ENCODE results near the gene FAM187B.

FAM187B gene

DNA sequence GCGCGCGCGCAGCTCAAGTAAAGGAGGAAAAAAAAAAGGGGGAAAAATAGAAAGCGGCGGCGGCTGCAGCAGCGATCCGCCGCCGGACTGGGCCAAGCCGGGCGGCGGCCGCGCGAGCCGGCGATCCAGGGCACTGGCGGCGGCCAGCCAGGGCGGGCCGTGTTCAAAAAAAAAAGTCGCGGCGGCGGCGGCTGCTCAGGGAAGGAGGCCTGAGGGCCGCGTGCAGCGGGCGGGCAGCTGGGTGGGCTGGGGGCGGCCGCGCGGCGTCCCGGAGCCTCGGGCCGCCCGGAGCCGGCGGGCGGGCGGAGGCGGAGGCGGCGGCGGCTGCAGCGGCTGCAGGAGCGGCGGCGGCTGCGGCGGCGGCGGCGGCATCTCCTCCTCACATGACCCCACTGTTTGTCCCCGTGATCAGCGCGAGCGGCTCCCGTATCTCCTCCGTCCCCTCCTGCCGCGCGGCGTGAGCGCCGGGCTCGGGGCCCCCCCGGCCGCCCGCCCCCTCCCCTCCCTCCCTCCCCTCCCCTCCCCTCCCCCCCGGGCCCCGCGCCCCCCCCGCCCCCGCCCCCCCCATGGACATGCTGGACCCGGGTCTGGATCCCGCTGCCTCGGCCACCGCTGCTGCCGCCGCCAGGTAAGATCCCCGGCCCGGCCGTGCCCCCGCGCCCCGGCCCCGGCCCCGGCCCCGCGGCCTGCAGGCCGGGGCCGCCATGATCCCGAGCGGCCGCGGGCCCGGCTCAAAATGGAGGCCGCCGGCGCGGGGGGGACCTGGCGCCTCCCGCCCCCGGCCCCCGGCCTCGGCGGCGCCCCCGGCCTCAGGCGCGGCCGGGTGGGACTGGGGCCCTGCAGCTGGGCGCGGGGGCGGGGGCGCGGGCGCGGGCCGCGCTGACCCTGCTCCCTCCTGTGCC lies 40.2 kb upstream of the FAM187B start, which contains the start of gene USF2:
USF2 (plus strand) TSS at position 427 of the 902 bp plus-strand sequence; CDS start at position 567, 140 bp downstream.
- Histone ChIP-seq H3K4me1 (ENCODE audit: control insufficient read depth in 1 of 2, insufficient read depth in 2 of 2, low read length in 2 of 2) (peaks cover 11 to 37% of the 10 kb centered on the region in 2 donors), H3K36me3 (ENCODE audit: control insufficient read depth in 1 of 2, insufficient read depth in 2 of 2, low read length in 2 of 2) (peaks cover 13 to 56% of the 10 kb centered on the region in 2 donors), H3K27me3 (ENCODE audit: control insufficient read depth in 1 of 2, insufficient read depth in 2 of 2, low read length in 2 of 2) (no peaks in the 10 kb centered on the region), H3K27ac (ENCODE audit: low read depth, low read length) (peak within 1 kb of the TSS; percentile 87), H3K9ac (ENCODE audit: low read depth in 1 of 2, low read length in 2 of 2) (peak within 1 kb of the TSS; percentile 75 to 76), H3K4me3 (ENCODE audit: low read depth in 1 of 2, low read length in 2 of 2) (peak within 1 kb of the TSS; percentile 73 to 76), H3K9me3 (ENCODE audit: control insufficient read depth in 1 of 2, low read length in 2 of 2) (no peaks in the 10 kb centered on the region)

DNA sequence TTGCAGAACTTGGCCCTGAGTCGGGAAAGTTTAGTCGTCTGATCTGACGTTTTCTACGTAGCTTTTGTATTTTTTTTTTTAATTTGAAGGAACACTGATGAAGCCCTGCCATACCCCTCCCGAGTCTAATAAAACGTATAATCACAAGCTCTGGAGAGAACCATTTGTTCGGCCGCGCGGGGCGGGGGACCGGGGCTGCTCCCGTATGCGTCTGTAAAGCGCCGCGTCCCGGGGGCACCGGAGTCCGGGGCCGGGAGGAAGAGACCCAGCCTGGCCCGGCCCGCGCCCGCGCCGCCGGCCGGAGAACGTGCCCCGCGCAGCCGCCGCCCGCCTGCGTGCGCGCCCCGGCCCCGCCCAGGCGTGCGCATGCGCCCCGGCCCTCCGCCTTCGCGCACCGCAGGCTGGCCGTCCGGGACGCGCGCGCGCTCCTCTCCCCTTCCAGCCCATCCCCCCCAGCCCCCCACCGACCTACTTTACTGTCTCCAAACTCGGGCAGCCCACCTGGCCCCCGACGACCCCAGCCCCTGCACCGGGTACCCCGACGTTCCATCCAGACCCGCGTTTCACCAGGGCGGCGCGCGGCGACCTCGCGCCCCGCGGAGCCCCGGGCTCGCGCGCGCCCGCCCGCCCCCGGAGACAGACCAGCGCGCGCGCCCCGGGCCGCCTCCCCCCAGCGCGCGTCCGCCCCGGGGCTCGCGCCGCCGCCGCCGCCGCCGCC lies 39.4 kb upstream of the FAM187B start:
- peak overlapping the region; percentile 73 to 76 for H3K4me3 ChIP-seq (ENCODE audit: low read depth in 1 of 2, low read length in 2 of 2)
- no peaks in the 10 kb centered on the region for H3K27me3 ChIP-seq (ENCODE audit: control insufficient read depth in 1 of 2, insufficient read depth in 2 of 2, low read length in 2 of 2)
- peak overlapping the region; percentile 66 for H3K27ac ChIP-seq (ENCODE audit: low read depth, low read length)
- no peaks in the 10 kb centered on the region for H3K9me3 ChIP-seq (ENCODE audit: control insufficient read depth in 1 of 2, low read length in 2 of 2)
- H3K36me3 ChIP-seq (ENCODE audit: control insufficient read depth in 1 of 2, insufficient read depth in 2 of 2, low read length in 2 of 2), result peaks cover 13 to 52% of the 10 kb centered on the region in 2 donors
- peaks cover 11 to 32% of the 10 kb centered on the region in 2 donors for H3K4me1 ChIP-seq (ENCODE audit: control insufficient read depth in 1 of 2, insufficient read depth in 2 of 2, low read length in 2 of 2)
- peak overlapping the region; percentile 75 to 76 for H3K9ac ChIP-seq (ENCODE audit: low read depth in 1 of 2, low read length in 2 of 2)

DNA sequence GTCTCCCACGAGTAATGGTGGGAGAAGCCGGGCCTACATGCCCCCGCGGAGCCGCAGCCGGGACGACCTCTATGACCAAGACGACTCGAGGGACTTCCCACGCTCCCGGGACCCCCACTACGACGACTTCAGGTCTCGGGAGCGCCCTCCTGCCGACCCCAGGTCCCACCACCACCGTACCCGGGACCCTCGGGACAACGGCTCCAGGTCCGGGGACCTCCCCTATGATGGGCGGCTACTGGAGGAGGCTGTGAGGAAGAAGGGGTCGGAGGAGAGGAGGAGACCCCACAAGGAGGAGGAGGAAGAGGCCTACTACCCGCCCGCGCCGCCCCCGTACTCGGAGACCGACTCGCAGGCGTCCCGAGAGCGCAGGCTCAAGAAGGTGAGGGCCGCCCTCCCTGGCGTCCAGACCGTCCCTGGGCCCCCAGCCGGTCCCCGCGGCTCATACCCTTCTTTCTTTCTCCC lies 38.8 kb upstream of the FAM187B start:
- peak overlapping the region; percentile 75 to 76 for H3K9ac ChIP-seq (ENCODE audit: low read depth in 1 of 2, low read length in 2 of 2)
- H3K9me3 ChIP-seq (ENCODE audit: control insufficient read depth in 1 of 2, low read length in 2 of 2), result no peaks in the 10 kb centered on the region
- H3K4me3 ChIP-seq (ENCODE audit: low read depth in 1 of 2, low read length in 2 of 2), result peak overlapping the region; percentile 73 to 76
- peaks cover 13 to 52% of the 10 kb centered on the region in 2 donors for H3K36me3 ChIP-seq (ENCODE audit: control insufficient read depth in 1 of 2, insufficient read depth in 2 of 2, low read length in 2 of 2)
- peak overlapping the region; percentile 60 for H3K27ac ChIP-seq (ENCODE audit: low read depth, low read length)
- H3K27me3 ChIP-seq (ENCODE audit: control insufficient read depth in 1 of 2, insufficient read depth in 2 of 2, low read length in 2 of 2), result no peaks in the 10 kb centered on the region
- H3K4me1 ChIP-seq (ENCODE audit: control insufficient read depth in 1 of 2, insufficient read depth in 2 of 2, low read length in 2 of 2), result peaks cover 11 to 31% of the 10 kb centered on the region in 2 donors

DNA sequence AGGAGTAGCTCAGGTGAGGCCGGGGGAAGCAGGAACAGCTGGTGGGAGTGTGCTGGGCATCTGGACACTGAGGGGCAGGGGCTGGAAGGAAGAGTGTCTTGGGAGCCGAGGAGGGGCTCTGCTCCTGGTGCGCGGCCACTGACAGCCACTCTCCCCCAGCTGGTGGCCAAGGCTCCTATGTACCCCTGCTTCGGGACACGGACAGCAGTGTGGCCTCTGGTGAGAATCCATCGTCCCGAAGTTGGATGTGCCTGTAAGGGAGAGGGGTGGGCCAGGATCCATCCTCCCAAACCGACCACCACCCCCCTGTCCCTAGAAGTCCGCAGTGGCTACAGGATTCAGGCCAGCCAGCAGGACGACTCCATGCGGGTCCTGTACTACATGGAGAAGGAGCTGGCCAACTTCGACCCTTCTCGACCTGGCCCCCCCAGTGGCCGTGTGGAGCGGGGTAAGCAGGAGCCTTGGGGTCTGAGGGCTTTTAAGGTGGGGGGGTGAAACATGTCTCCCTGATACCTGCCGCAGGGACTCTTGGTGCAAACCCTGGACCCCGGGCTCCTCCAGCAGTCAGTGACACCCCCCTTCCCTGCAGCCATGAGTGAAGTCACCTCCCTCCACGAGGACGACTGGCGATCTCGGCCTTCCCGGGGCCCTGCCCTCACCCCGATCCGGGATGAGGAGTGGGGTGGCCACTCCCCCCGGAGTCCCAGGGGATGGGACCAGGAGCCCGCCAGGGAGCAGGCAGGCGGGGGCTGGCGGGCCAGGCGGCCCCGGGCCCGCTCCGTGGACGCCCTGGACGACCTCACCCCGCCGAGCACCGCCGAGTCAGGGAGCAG lies 38.2 kb upstream of the FAM187B start:
- H3K36me3 ChIP-seq (ENCODE audit: control insufficient read depth in 1 of 2, insufficient read depth in 2 of 2, low read length in 2 of 2), result peaks cover 8 to 48% of the 10 kb centered on the region in 2 donors
- peak overlapping the region; percentile 60 for H3K27ac ChIP-seq (ENCODE audit: low read depth, low read length)
- H3K4me3 ChIP-seq (ENCODE audit: low read depth in 1 of 2, low read length in 2 of 2), result peak overlapping the region; percentile 73 to 76
- H3K4me1 ChIP-seq (ENCODE audit: control insufficient read depth in 1 of 2, insufficient read depth in 2 of 2, low read length in 2 of 2), result peaks cover 11 to 26% of the 10 kb centered on the region in 2 donors
- H3K9ac ChIP-seq (ENCODE audit: low read depth in 1 of 2, low read length in 2 of 2), result peak overlapping the region; percentile 75 to 76
- no peaks in the 10 kb centered on the region for H3K9me3 ChIP-seq (ENCODE audit: control insufficient read depth in 1 of 2, low read length in 2 of 2)
- H3K27me3 ChIP-seq (ENCODE audit: control insufficient read depth in 1 of 2, insufficient read depth in 2 of 2, low read length in 2 of 2), result no peaks in the 10 kb centered on the region

DNA sequence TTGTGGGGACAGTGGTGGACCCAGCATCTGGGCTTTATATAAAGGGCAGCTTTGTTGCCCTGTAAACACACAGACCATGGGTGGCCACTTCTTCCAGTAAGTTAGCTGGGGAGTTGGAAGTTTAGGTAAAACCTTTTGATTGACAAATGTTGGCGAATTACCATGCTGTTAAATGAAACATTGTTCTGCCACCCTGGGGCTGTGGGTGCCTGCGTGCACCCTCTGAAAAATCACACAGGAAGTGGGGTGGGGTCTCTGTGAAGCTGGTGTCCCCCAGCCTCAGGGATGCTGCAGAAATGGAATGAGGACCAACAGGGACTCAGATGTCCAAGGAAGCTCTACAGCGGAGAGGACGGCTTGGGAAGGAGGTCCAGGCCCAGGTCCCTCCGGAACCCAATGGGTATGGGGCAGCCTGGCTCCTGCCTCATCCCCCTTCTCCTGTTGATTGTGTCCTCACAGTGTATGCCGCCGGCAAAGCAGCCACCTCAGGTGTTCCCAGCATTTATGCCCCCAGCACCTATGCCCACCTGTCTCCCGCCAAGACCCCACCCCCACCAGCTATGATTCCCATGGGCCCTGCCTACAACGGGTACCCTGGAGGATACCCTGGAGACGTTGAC lies 37.5 kb upstream of the FAM187B start:
- Histone ChIP-seq H3K36me3 (ENCODE audit: control insufficient read depth in 1 of 2, insufficient read depth in 2 of 2, low read length in 2 of 2) (peaks cover 1 to 46% of the 10 kb centered on the region in 2 donors), H3K9me3 (ENCODE audit: control insufficient read depth in 1 of 2, low read length in 2 of 2) (no peaks in the 10 kb centered on the region), H3K27ac (ENCODE audit: low read depth, low read length) (no peak overlapping the region), H3K9ac (ENCODE audit: low read depth in 1 of 2, low read length in 2 of 2) (no peak overlapping the region), H3K4me3 (ENCODE audit: low read depth in 1 of 2, low read length in 2 of 2) (peak overlapping the region in 1 of 2 donors; percentile 73), H3K4me1 (ENCODE audit: control insufficient read depth in 1 of 2, insufficient read depth in 2 of 2, low read length in 2 of 2) (peaks cover 11 to 22% of the 10 kb centered on the region in 2 donors), H3K27me3 (ENCODE audit: control insufficient read depth in 1 of 2, insufficient read depth in 2 of 2, low read length in 2 of 2) (no peaks in the 10 kb centered on the region)

DNA sequence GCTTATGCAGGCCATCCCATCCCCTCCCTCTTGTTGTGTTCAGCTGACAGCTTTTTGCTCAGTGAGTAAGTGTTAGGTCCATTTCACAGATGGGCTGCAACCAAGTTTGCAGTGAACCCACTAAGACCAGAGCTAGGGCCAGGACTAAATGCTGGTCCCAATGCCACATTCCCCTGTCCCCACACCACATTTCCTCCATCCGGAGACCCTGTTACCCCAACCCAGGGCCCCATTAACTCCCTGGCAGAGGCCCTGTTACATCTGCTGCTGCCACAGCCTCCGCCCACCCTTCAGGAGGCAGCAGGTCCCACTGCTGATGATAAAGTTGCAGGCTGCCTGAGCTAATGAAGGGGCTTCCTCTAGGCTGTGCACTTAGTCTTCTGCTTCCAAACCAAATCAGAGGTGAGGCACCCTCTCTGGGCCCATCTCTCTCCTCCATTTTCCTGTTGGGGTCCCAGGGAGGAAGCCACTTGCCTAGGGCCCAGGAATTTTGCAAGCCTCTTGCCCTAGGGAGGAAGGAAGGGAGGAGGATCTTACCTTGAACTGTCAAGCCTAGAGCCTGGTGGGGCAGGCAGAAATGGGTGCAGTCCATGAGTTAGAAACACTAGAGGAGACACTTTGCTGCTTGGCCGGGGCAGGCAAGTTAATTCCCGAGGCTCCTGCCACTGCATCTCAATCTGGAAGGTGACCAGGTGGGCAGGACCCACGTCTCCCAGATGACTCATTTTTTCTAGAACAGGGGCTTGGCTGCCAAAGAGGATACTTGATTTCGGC lies 36.8 kb upstream of the FAM187B start:
- Histone ChIP-seq H3K27me3 (ENCODE audit: control insufficient read depth in 1 of 2, insufficient read depth in 2 of 2, low read length in 2 of 2) (no peaks in the 10 kb centered on the region), H3K9me3 (ENCODE audit: control insufficient read depth in 1 of 2, low read length in 2 of 2) (no peaks in the 10 kb centered on the region), H3K9ac (ENCODE audit: low read depth in 1 of 2, low read length in 2 of 2) (no peak overlapping the region), H3K4me1 (ENCODE audit: control insufficient read depth in 1 of 2, insufficient read depth in 2 of 2, low read length in 2 of 2) (peaks cover 11 to 18% of the 10 kb centered on the region in 2 donors), H3K36me3 (ENCODE audit: control insufficient read depth in 1 of 2, insufficient read depth in 2 of 2, low read length in 2 of 2) (peaks cover 0 to 45% of the 10 kb centered on the region in 2 donors), H3K4me3 (ENCODE audit: low read depth in 1 of 2, low read length in 2 of 2) (no peak overlapping the region), H3K27ac (ENCODE audit: low read depth, low read length) (no peak overlapping the region)

DNA sequence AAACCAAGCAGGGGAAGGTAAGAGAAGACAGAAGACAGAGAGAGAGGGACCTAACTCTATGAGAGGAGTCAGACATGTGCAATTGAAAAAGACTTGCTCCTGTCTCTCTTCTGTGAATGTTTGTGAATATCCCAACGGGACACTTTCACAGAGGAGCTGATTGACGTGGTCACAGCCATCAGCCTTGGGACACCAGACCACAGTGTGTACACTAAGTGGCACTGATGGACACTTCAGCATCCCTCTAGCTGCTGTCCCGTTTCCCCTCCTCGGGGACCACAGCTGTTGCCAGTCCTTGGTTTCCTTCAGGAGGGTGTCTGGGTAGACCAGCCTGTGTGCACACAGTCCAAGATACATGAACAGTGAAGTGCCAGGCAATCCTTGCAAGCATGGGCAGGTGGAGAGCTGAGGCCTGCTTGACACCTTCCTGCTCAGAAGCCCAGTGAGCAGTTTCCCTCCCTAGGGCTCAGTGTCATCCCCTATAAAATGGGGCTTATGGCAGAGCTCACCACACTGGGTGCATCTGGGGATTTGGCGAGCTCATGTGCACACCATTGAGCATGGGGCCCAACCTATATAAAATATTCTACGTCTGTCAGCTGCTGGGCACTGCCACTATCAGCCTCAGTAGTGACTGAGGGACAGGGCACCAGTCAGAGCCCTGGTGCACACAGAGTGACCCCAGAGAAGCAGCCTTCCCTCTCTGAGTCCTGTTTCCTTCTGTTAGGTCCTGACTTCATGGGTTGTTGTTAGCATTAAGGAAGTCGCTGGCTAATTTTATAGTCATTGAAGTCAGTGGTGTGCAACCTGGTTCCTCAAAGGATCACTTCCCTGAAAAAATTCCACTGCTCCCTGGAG lies 36.0 kb upstream of the FAM187B start:
- H3K36me3 ChIP-seq (ENCODE audit: control insufficient read depth in 1 of 2, insufficient read depth in 2 of 2, low read length in 2 of 2), result peaks cover 0 to 47% of the 10 kb centered on the region in 2 donors
- H3K27me3 ChIP-seq (ENCODE audit: control insufficient read depth in 1 of 2, insufficient read depth in 2 of 2, low read length in 2 of 2), result no peaks in the 10 kb centered on the region
- peaks cover 5 to 11% of the 10 kb centered on the region in 2 donors for H3K4me1 ChIP-seq (ENCODE audit: control insufficient read depth in 1 of 2, insufficient read depth in 2 of 2, low read length in 2 of 2)
- no peak overlapping the region for H3K9ac ChIP-seq (ENCODE audit: low read depth in 1 of 2, low read length in 2 of 2)
- H3K4me3 ChIP-seq (ENCODE audit: low read depth in 1 of 2, low read length in 2 of 2), result no peak overlapping the region
- H3K27ac ChIP-seq (ENCODE audit: low read depth, low read length), result no peak overlapping the region
- no peaks in the 10 kb centered on the region for H3K9me3 ChIP-seq (ENCODE audit: control insufficient read depth in 1 of 2, low read length in 2 of 2)

DNA sequence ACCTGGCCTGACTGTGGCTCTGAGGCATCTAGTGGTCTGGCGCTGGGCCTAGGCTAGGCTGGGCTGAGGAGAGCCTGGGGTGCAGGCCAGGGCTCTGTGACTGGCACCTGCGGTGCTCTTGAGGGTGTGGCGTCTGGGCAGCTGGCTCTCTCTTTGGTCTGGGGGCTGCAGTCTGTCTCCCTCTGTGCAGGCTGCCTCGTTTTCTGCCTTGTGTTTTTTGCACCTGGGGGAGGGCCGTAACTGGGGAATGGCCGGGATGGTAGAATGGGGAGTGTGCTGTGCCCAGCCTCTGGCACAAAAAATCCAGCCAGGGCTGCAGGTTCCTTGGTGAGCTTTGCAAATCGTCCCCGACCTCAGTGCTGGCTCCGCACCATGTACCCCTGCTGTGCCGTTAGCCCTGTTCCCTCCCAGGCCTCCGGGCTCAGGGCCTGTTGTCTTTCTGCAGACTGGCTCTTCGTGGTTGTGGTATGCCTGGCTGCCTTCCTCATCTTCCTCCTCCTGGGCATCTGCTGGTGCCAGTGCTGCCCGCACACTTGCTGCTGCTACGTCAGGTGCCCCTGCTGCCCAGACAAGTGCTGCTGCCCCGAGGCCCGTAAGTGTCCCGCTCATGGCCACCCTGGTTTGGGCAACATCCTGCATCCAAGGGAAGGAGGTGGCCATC lies 33.7 kb upstream of the FAM187B start:
- Histone ChIP-seq H3K36me3 (ENCODE audit: control insufficient read depth in 1 of 2, insufficient read depth in 2 of 2, low read length in 2 of 2) (peaks cover 0 to 59% of the 10 kb centered on the region in 2 donors), H3K27ac (ENCODE audit: low read depth, low read length) (no peak overlapping the region), H3K9ac (ENCODE audit: low read depth in 1 of 2, low read length in 2 of 2) (no peak overlapping the region), H3K9me3 (ENCODE audit: control insufficient read depth in 1 of 2, low read length in 2 of 2) (no peaks in the 10 kb centered on the region), H3K27me3 (ENCODE audit: control insufficient read depth in 1 of 2, insufficient read depth in 2 of 2, low read length in 2 of 2) (no peaks in the 10 kb centered on the region), H3K4me3 (ENCODE audit: low read depth in 1 of 2, low read length in 2 of 2) (no peak overlapping the region), H3K4me1 (ENCODE audit: control insufficient read depth in 1 of 2, insufficient read depth in 2 of 2, low read length in 2 of 2) (peaks cover 5 to 10% of the 10 kb centered on the region in 2 donors)

All from duodenal mucosa (tissue), 2 donors.